HCT116 (cell line): ENCODE results near the gene ACRV1.

Experiments used
- CEBPB ChIP-seq: IDR thresholded peaks from 2 replicates; pipeline ENCODE4 v1.6.1; 2012; ENCODE audit warnings: low read depth
- CTCF ChIP-seq, 3 experiments: fragments of 200-600 bp in 1 of 3; sonication (generic) in 1 of 3; IDR thresholded peaks in 2 of 3; conservative IDR thresholded peaks in 1 of 3; 2 replicates each; pipeline ENCODE4 v1.5.1; 2012 to 2017; ENCODE audit warnings: low read depth in 2 of 3, low read length in 2 of 3, antibody characterized with exemption in 1 of 3, borderline replicate concordance in 1 of 3, control low read depth in 1 of 3, mild to moderate bottlenecking in 1 of 3, mixed read lengths in 1 of 3, mixed run types in 1 of 3, moderate library complexity in 1 of 3; ENCODE audit not compliant: insufficient read depth in 1 of 3
- EZH2 ChIP-seq: fragments of 200-600 bp; sonication (generic); IDR thresholded peaks from 2 replicates; pipeline ENCODE4 v1.6.1; 2017; ENCODE audit warnings: antibody characterized with exemption, mixed run types
- EZH2phosphoT487 ChIP-seq: fragments of 200-600 bp; IDR thresholded peaks from 2 replicates; pipeline ENCODE4 v1.6.1; 2018; ENCODE audit warnings: antibody characterized with exemption, borderline replicate concordance
- JUND ChIP-seq: IDR thresholded peaks from 2 replicates; pipeline ENCODE4 v1.6.1; 2012
- POLR2A ChIP-seq: IDR thresholded peaks from 2 replicates; pipeline ENCODE4 v1.7.0; 2011; ENCODE audit warnings: borderline replicate concordance; ENCODE audit not compliant: insufficient read depth, insufficient read length; ENCODE audit errors: extremely low read depth
- POLR2AphosphoS5 ChIP-seq: IDR thresholded peaks from 2 replicates; pipeline ENCODE4 v1.6.1; 2011; ENCODE audit warnings: mild to moderate bottlenecking, low read depth, low read length, moderate library complexity
- SIN3A ChIP-seq: IDR thresholded peaks from 2 replicates; pipeline ENCODE4 v1.6.1; 2012; ENCODE audit warnings: low read depth
- YY1 ChIP-seq: IDR thresholded peaks from 2 replicates; pipeline ENCODE4 v1.6.1; 2011; ENCODE audit warnings: low read length, low read depth, moderate library complexity, mild to moderate bottlenecking; ENCODE audit not compliant: insufficient replicate concordance; ENCODE audit errors: extremely low read depth
- TF ChIP-seq, protein P1 (sequence below): IDR thresholded peaks from 2 replicates; pipeline ENCODE4 v1.6.1; 2012
- TF ChIP-seq, protein P2 (sequence below): IDR thresholded peaks from 2 replicates; pipeline ENCODE4 v1.6.1; 2011; ENCODE audit warnings: mild to moderate bottlenecking, low read length, moderate library complexity; ENCODE audit not compliant: insufficient replicate concordance; ENCODE audit errors: extremely low read depth

GRCh38 chr11:125624756-125625213 is 55.9 kb downstream of the ACRV1 start, which contains the start of gene CHEK1:
- no peak for TF ChIP-seq CTCF (IDR thresholded peaks at IDR 0.05 in 2 of 3, conservative IDR thresholded peaks at IDR 0.05 in 1 of 3; ENCODE audit: borderline replicate concordance in 1 of 3, insufficient read depth in 1 of 3, low read depth in 2 of 3, low read length in 2 of 3)
- no peak for TF ChIP-seq POLR2AphosphoS5
- TF ChIP-seq CEBPB: no peak
- no peak for TF ChIP-seq POLR2A
- TF ChIP-seq EZH2: no peak
- TF ChIP-seq JUND: no peak
- no peak for TF ChIP-seq YY1
- no peak for TF ChIP-seq SIN3A
- TF ChIP-seq, protein P1, sequence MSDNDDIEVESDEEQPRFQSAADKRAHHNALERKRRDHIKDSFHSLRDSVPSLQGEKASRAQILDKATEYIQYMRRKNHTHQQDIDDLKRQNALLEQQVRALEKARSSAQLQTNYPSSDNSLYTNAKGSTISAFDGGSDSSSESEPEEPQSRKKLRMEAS: no peak
- no peak for TF ChIP-seq EZH2phosphoT487
- TF ChIP-seq, protein P2, sequence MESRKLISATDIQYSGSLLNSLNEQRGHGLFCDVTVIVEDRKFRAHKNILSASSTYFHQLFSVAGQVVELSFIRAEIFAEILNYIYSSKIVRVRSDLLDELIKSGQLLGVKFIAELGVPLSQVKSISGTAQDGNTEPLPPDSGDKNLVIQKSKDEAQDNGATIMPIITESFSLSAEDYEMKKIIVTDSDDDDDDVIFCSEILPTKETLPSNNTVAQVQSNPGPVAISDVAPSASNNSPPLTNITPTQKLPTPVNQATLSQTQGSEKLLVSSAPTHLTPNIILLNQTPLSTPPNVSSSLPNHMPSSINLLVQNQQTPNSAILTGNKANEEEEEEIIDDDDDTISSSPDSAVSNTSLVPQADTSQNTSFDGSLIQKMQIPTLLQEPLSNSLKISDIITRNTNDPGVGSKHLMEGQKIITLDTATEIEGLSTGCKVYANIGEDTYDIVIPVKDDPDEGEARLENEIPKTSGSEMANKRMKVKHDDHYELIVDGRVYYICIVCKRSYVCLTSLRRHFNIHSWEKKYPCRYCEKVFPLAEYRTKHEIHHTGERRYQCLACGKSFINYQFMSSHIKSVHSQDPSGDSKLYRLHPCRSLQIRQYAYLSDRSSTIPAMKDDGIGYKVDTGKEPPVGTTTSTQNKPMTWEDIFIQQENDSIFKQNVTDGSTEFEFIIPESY: no peak
